Esophagus squamous epithelium (tissue), 5 donors: ENCODE data around the gene LAG3. TPM values are rescaled to one million over a fixed set of nuclear protein-coding genes. Genes with fewer than 3 reads are reported as not detected.

Experiments
- DNase-seq: peaks from one replicate; lab custom pipeline; 2025; lab: John Stamatoyannopoulos, UW
- H3K27ac ChIP-seq, 4 donors: fragments of 200-600 bp; sonication (generic); one replicate each; pipeline ENCODE4 v1.5.1; 2016 to 2019; ENCODE audit warnings: mild to moderate bottlenecking in 1 of 4
- H3K27me3 ChIP-seq, 4 donors: fragments of 200-600 bp; sonication (generic); 1 replicate in 3 of 4; 2 replicates in 1 of 4; pipeline versions ENCODE4 v1.5.1 to v1.6.0; 2017 to 2021; ENCODE audit warnings: antibody characterized with exemption in 1 of 4
- H3K36me3 ChIP-seq, 3 donors: fragments of 200-600 bp; sonication (generic); one replicate each; pipeline ENCODE4 v1.5.1; 2016 to 2019
- H3K4me1 ChIP-seq, 3 donors: fragments of 200-600 bp; sonication (generic); one replicate each; pipeline ENCODE4 v1.5.1; 2017 to 2019
- H3K4me3 ChIP-seq, 4 donors: fragments of 200-600 bp; sonication (generic); 1 replicate in 3 of 4; 2 replicates in 1 of 4; pipeline ENCODE4 v1.5.1; 2016 to 2019; ENCODE audit warnings: mild to moderate bottlenecking in 2 of 4, moderate library complexity in 1 of 4
- H3K9me3 ChIP-seq, 3 donors: fragments of 200-600 bp; sonication (generic); one replicate each; pipeline ENCODE4 v1.5.1; 2016 to 2019
- POLR2A ChIP-seq, 4 donors: fragments of 450-650 bp; IDR thresholded peaks; one replicate each; pipeline ENCODE4 v1.6.1; 2017; ENCODE audit warnings: antibody characterized with exemption in 4 of 4, mild to moderate bottlenecking in 4 of 4, moderate library complexity in 3 of 4
- WGBS, 2 donors: methylation state at CpG; one replicate each; pipeline ENCODE4 v1.1.5; 2018; 5-methylcytosine and 5-hydroxymethylcytosine counted together
- intact Hi-C: fragments of 100-400 bp; cut with DNase I; formaldehyde crosslinking; loops from one replicate; pipeline ENCODE4 v1.15.0; 2022
- total RNA-seq, 4 donors: library from RNA; depleted of rRNA; stranded (reverse); fragments of >200 nt; gene quantifications; one replicate each; pipeline ENCODE4 v1.1.0, GENCODE V29; 2016
- TF ChIP-seq, protein P1 (sequence below), 6 experiments: fragments of 450-650 bp in 4 of 6; fragments of 200-600 bp in 2 of 6; sonication (generic) in 2 of 6; IDR thresholded peaks; one replicate each; pipeline ENCODE4 v1.5.1; 2016 to 2019; ENCODE audit warnings: antibody characterized with exemption in 6 of 6, mild to moderate bottlenecking in 4 of 6, moderate library complexity in 4 of 6
- donor health status: DM: yes; HTN: yes; CAD: no.

The LAG3 gene
- total RNA-seq, 4 donors from 2014 or later, result 0.35 to 0.76 (median 0.50) TPM; not detected in 1

DNA sequence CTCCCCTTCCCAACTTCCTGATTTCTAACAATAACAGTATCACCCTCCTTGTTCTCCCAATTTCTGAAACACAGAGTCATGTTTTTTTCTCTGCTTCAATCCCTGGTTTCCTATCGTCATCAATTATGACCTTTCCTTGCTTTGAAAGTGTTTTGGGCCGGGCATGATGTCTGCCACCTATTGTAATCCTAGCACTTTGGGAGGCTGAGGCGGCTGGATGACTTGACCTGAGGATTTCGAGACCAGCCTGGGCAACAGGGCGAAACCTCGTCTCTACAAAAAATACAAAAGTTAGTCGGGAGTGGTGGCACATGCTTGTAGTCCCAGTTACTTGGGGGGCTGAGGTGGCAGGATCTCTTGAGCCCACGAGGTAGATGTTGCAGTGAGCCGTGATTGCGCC lies 36.7 kb downstream of the LAG3 start:
- 75 to 78% methylated on average over 5 to 6 of the region's 10 CpGs for WGBS, 2 donors
- Histone ChIP-seq H3K4me3 (no peak overlapping the region), H3K9me3 (no peaks in the 10 kb centered on the region), H3K27me3 (peaks cover 0 to 5% (median 0%) of the 10 kb centered on the region in 4 donors), H3K4me1 (no peaks in the 10 kb centered on the region), H3K36me3 (no peaks in the 10 kb centered on the region), H3K27ac (no peak overlapping the region)
- DNase-seq, result no peak
- TF ChIP-seq, protein P1, sequence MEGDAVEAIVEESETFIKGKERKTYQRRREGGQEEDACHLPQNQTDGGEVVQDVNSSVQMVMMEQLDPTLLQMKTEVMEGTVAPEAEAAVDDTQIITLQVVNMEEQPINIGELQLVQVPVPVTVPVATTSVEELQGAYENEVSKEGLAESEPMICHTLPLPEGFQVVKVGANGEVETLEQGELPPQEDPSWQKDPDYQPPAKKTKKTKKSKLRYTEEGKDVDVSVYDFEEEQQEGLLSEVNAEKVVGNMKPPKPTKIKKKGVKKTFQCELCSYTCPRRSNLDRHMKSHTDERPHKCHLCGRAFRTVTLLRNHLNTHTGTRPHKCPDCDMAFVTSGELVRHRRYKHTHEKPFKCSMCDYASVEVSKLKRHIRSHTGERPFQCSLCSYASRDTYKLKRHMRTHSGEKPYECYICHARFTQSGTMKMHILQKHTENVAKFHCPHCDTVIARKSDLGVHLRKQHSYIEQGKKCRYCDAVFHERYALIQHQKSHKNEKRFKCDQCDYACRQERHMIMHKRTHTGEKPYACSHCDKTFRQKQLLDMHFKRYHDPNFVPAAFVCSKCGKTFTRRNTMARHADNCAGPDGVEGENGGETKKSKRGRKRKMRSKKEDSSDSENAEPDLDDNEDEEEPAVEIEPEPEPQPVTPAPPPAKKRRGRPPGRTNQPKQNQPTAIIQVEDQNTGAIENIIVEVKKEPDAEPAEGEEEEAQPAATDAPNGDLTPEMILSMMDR (IDR thresholded peaks at IDR 0.05), result no peak
- no peak for TF ChIP-seq POLR2A (IDR thresholded peaks at IDR 0.05)
- intact Hi-C loops, result no loop called here

GRCh38 chr12:6810758-6811157 lies 38.4 kb downstream of the LAG3 start:
- no peak overlapping the region for H3K4me3 ChIP-seq
- H3K4me1 ChIP-seq, result no peaks in the 10 kb centered on the region
- TF ChIP-seq, protein P1 (IDR thresholded peaks at IDR 0.05), result no peak
- TF ChIP-seq POLR2A (IDR thresholded peaks at IDR 0.05), result no peak
- intact Hi-C loops, result no loop called here
- 80 to 84% methylated on average over 1 of the region's 1 CpG for WGBS, 2 donors
- no peaks in the 10 kb centered on the region for H3K9me3 ChIP-seq
- H3K36me3 ChIP-seq, result no peaks in the 10 kb centered on the region
- peaks cover 0 to 14% (median 0%) of the 10 kb centered on the region in 4 donors for H3K27me3 ChIP-seq
- H3K27ac ChIP-seq, result no peak overlapping the region
- DNase-seq, result no peak

DNA sequence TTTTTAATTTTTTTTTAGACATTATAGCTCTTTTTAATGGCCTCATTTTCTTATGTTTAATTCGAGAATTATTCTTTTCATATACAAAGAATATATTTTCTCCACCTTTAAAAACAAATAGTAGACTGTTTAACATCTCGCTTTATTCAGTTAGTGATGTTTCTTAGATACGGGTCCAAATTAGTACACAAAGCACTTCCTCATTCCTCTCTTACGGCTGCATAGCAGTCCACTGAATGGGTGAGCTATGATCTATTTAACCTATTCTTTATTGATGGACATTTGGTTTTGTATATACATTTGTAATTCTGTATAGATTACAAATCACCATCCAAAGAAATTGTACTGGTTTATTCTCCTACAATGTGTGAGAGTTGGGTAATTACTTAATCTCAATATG lies 41.0 kb downstream of the LAG3 start:
- Histone ChIP-seq H3K9me3 (no peaks in the 10 kb centered on the region), H3K36me3 (no peaks in the 10 kb centered on the region), H3K4me1 (no peaks in the 10 kb centered on the region), H3K27me3 (peaks cover 0 to 14% (median 0%) of the 10 kb centered on the region in 4 donors), H3K4me3 (no peak overlapping the region), H3K27ac (no peak overlapping the region)
- intact Hi-C loops, result no loop called here
- WGBS, 2 donors, result 42 to 43% methylated on average over 4 of the region's 4 CpGs
- no peak for DNase-seq
- TF ChIP-seq, protein P1 (IDR thresholded peaks at IDR 0.05), result no peak
- TF ChIP-seq POLR2A (IDR thresholded peaks at IDR 0.05), result no peak

GRCh38 chr12:6816598-6816997 lies 44.3 kb downstream of the LAG3 start:
- intact Hi-C loops, result no loop called here
- no peak for TF ChIP-seq POLR2A (IDR thresholded peaks at IDR 0.05)
- TF ChIP-seq, protein P1 (IDR thresholded peaks at IDR 0.05), result no peak
- H3K27ac ChIP-seq, result no peak overlapping the region
- no peak for DNase-seq
- H3K9me3 ChIP-seq, result no peaks in the 10 kb centered on the region
- H3K4me3 ChIP-seq, result no peak overlapping the region
- peaks cover 0 to 9% (median 3%) of the 10 kb centered on the region in 3 donors for H3K4me1 ChIP-seq
- H3K27me3 ChIP-seq, result peaks cover 0 to 31% (median 0%) of the 10 kb centered on the region in 4 donors
- no peaks in the 10 kb centered on the region for H3K36me3 ChIP-seq
- WGBS, 2 donors, result 46 to 71% methylated on average over 3 of the region's 3 CpGs

- H3K36me3 ChIP-seq, result no peaks in the 10 kb centered on the region
- H3K4me1 ChIP-seq, result peaks cover 4 to 14% (median 7%) of the 10 kb centered on the region in 3 donors
- H3K27me3 ChIP-seq, result peaks cover 0 to 36% (median 0%) of the 10 kb centered on the region in 4 donors
- DNase-seq, result no peak
- 83 to 89% methylated on average over 3 to 7 of the region's 8 CpGs for WGBS, 2 donors
- TF ChIP-seq, protein P1 (IDR thresholded peaks at IDR 0.05), result no peak
- no peak for TF ChIP-seq POLR2A (IDR thresholded peaks at IDR 0.05)
- H3K4me3 ChIP-seq, result no peak overlapping the region
- intact Hi-C loops, result no loop called here
- H3K9me3 ChIP-seq, result no peaks in the 10 kb centered on the region
- H3K27ac ChIP-seq, result no peak overlapping the region
These were observed 44.8 kb downstream of the LAG3 start for GRCh38 chr12:6817098-6817497.
